Nephron progenitor cell (in vitro differentiated cells): ENCODE data around the gene F2.
A peak's percentile ranks its signal among the peaks of the same experiment; 100 is the strongest.

Experiments
- DNase-seq: peaks from one replicate; pipeline ENCODE4 v3.0.0; 2021
- H3K27ac Mint-ChIP-seq: 2 replicates; pipeline ENCODE4 v1.8.0; 2021; ENCODE audit warnings: mild to moderate bottlenecking, moderate library complexity, mixed read lengths
- H3K27me3 Mint-ChIP-seq: 2 replicates; pipeline ENCODE4 v1.8.0; 2021; ENCODE audit warnings: mild to moderate bottlenecking, low read depth, mixed read lengths; ENCODE audit not compliant: poor library complexity
- H3K36me3 Mint-ChIP-seq: 2 replicates; pipeline ENCODE4 v1.8.0; 2021; ENCODE audit warnings: low read depth, mixed read lengths
- H3K4me1 Mint-ChIP-seq: 2 replicates; pipeline ENCODE4 v1.8.0; 2021; ENCODE audit warnings: mixed read lengths
- H3K4me3 Mint-ChIP-seq: 2 replicates; pipeline ENCODE4 v1.8.0; 2021; ENCODE audit warnings: mild to moderate bottlenecking, moderate library complexity, mixed read lengths
- H3K9me3 Mint-ChIP-seq: 2 replicates; pipeline ENCODE4 v1.8.0; 2021; ENCODE audit warnings: mild to moderate bottlenecking, moderate library complexity, mixed read lengths
- CTCF ChIP-seq: fragments of 200-600 bp; sonication (generic); IDR thresholded peaks from 2 replicates; pipeline ENCODE4 v1.5.0; 2021; ENCODE audit warnings: antibody characterized with exemption

Gene F2

GRCh38 chr11:46692450-46692849, 26.6 kb upstream of the F2 start:
- Mint-ChIP-seq H3K4me3 (no peak overlapping the region), H3K27ac (peak overlapping the region; percentile 36), H3K9me3 (no peaks in the 10 kb centered on the region), H3K27me3 (no peaks in the 10 kb centered on the region), H3K4me1 (peaks cover 28% of the 10 kb centered on the region), H3K36me3 (peaks cover 22% of the 10 kb centered on the region)
- no peak for TF ChIP-seq CTCF
- no peak for DNase-seq

GRCh38 chr11:46693597-46694012, 25.4 kb upstream of the F2 start:
- H3K4me3 Mint-ChIP-seq, result no peak overlapping the region
- no peaks in the 10 kb centered on the region for H3K27me3 Mint-ChIP-seq
- H3K27ac Mint-ChIP-seq, result peak overlapping the region; percentile 95

GRCh38 chr11:46694072-46694471, 24.9 kb upstream of the F2 start:
- H3K36me3 Mint-ChIP-seq, result peaks cover 11% of the 10 kb centered on the region
- peak overlapping the region; percentile 95 for H3K27ac Mint-ChIP-seq

More at GRCh38 chr11:46693597-46694012, 25.4 kb upstream of the F2 start:
- peaks cover 14% of the 10 kb centered on the region for H3K36me3 Mint-ChIP-seq
- peaks cover 39% of the 10 kb centered on the region for H3K4me1 Mint-ChIP-seq
- TF ChIP-seq CTCF, result no peak
- no peak for DNase-seq
- no peaks in the 10 kb centered on the region for H3K9me3 Mint-ChIP-seq

GRCh38 chr11:46694607-46695006, 24.4 kb upstream of the F2 start:
- H3K9me3 Mint-ChIP-seq, result no peaks in the 10 kb centered on the region
- H3K36me3 Mint-ChIP-seq, result peaks cover 9% of the 10 kb centered on the region
- DNase-seq, result no peak
- H3K4me3 Mint-ChIP-seq, result no peak overlapping the region
- no peak for TF ChIP-seq CTCF
- H3K27ac Mint-ChIP-seq, result no peak overlapping the region
- peaks cover 47% of the 10 kb centered on the region for H3K4me1 Mint-ChIP-seq
- H3K27me3 Mint-ChIP-seq, result no peaks in the 10 kb centered on the region

More at GRCh38 chr11:46694072-46694471, 24.9 kb upstream of the F2 start:
- no peaks in the 10 kb centered on the region for H3K9me3 Mint-ChIP-seq
- DNase-seq, result no peak
- peaks cover 44% of the 10 kb centered on the region for H3K4me1 Mint-ChIP-seq
- TF ChIP-seq CTCF, result no peak
- H3K27me3 Mint-ChIP-seq, result no peaks in the 10 kb centered on the region
- H3K4me3 Mint-ChIP-seq, result no peak overlapping the region

GRCh38 chr11:46695345-46696211, 23.4 kb upstream of the F2 start:
- no peak for DNase-seq
- Mint-ChIP-seq H3K27me3 (no peaks in the 10 kb centered on the region), H3K27ac (peak overlapping the region; percentile 72), H3K4me1 (peaks cover 56% of the 10 kb centered on the region), H3K4me3 (no peak overlapping the region), H3K36me3 (peaks cover 8% of the 10 kb centered on the region), H3K9me3 (no peaks in the 10 kb centered on the region)
- TF ChIP-seq CTCF, result no peak

GRCh38 chr11:46696212-46696558, 22.8 kb upstream of the F2 start:
- Mint-ChIP-seq H3K27me3 (no peaks in the 10 kb centered on the region), H3K9me3 (no peaks in the 10 kb centered on the region), H3K4me3 (no peak overlapping the region), H3K36me3 (peaks cover 5% of the 10 kb centered on the region), H3K27ac (peak overlapping the region; percentile 39), H3K4me1 (peaks cover 59% of the 10 kb centered on the region)
- TF ChIP-seq CTCF, result no peak
- DNase-seq, result no peak
